Lower lobe of right lung (tissue), 2 donors: Measurements from ENCODE around the gene NOL4L. TPM values are rescaled to one million over a fixed set of nuclear protein-coding genes. Genes with fewer than 3 reads are reported as not detected.
"Not testable (repeated sequence)": the region's sequence is repeated elsewhere in the genome, so short reads cannot be mapped to it uniquely, and the experiment has no call there.

ENCODE experiments used
- ATAC-seq, 2 donors: fragments of 200-7000 bp; cut with Tn5 transposase; one replicate each; pipeline ENCODE4 v1.9.1; 2020 to 2022; ENCODE audit warnings: mild to moderate bottlenecking in 2 of 2, moderate library complexity in 2 of 2
- DNase-seq: peaks from one replicate; pipeline ENCODE4 v3.0.0-alpha.2; 2020
- H3K27ac ChIP-seq: fragments of 200-600 bp; one replicate; pipeline ENCODE4 v1.8.0; 2022
- H3K27me3 ChIP-seq: fragments of 200-600 bp; one replicate; pipeline ENCODE4 v1.8.0; 2022; ENCODE audit warnings: low read depth
- H3K36me3 ChIP-seq: fragments of 200-600 bp; one replicate; pipeline ENCODE4 v1.8.0; 2022; ENCODE audit warnings: mild to moderate bottlenecking
- H3K4me1 ChIP-seq: fragments of 200-600 bp; one replicate; pipeline ENCODE4 v1.8.0; 2022
- H3K4me3 ChIP-seq: fragments of 200-600 bp; one replicate; pipeline ENCODE4 v1.8.0; 2022; ENCODE audit warnings: mild to moderate bottlenecking
- H3K9me3 ChIP-seq: fragments of 200-600 bp; one replicate; pipeline ENCODE4 v1.8.0; 2022
- intact Hi-C: fragments of 100-400 bp; cut with DNase I; formaldehyde crosslinking; loops from one replicate; pipeline ENCODE4 v1.11.0; 2022
- total RNA-seq: library from RNA; stranded (reverse); fragmentation: NEBNext Ultra II Directional; extraction: Animal tissue kit (Norgen Biotek cat#: 25700); gene quantifications from one replicate; pipeline ENCODE4 v1.2.1, GENCODE V29; 2021
- TF ChIP-seq, protein P1 (sequence below): fragments of 200-600 bp; IDR thresholded peaks from one replicate; pipeline ENCODE4 v1.8.0; 2022; ENCODE audit warnings: antibody characterized with exemption, mild to moderate bottlenecking
- donor health status: DM: no; HTN: yes; CAD: no; lungs with severe emphysema.

NOL4L gene
- total RNA-seq, 1 donor from 2014 or later, result 14.3 TPM

- no peaks in the 10 kb centered on the region for H3K9me3 ChIP-seq
- H3K4me1 ChIP-seq, result peaks cover 4% of the 10 kb centered on the region
- no peak overlapping the region for H3K27ac ChIP-seq
- peaks cover 12% of the 10 kb centered on the region for H3K36me3 ChIP-seq
- H3K27me3 ChIP-seq, result no peaks in the 10 kb centered on the region
- DNase-seq (no peak), ATAC-seq (no peak)
- H3K4me3 ChIP-seq, result no peak overlapping the region
- intact Hi-C loops, result no loop called here
- TF ChIP-seq, protein P1, sequence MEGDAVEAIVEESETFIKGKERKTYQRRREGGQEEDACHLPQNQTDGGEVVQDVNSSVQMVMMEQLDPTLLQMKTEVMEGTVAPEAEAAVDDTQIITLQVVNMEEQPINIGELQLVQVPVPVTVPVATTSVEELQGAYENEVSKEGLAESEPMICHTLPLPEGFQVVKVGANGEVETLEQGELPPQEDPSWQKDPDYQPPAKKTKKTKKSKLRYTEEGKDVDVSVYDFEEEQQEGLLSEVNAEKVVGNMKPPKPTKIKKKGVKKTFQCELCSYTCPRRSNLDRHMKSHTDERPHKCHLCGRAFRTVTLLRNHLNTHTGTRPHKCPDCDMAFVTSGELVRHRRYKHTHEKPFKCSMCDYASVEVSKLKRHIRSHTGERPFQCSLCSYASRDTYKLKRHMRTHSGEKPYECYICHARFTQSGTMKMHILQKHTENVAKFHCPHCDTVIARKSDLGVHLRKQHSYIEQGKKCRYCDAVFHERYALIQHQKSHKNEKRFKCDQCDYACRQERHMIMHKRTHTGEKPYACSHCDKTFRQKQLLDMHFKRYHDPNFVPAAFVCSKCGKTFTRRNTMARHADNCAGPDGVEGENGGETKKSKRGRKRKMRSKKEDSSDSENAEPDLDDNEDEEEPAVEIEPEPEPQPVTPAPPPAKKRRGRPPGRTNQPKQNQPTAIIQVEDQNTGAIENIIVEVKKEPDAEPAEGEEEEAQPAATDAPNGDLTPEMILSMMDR, result no peak
Observed at GRCh38 chr20:32411955-32412706, 173.0 kb downstream of the NOL4L start.

- H3K27ac ChIP-seq, ATAC-seq, intact Hi-C loops, H3K9me3 ChIP-seq, H3K36me3 ChIP-seq, H3K4me3 ChIP-seq, H3K27me3 ChIP-seq, H3K4me1 ChIP-seq, DNase-seq: not testable (repeated sequence)
Observed at GRCh38 chr20:32407131-32407750, 177.9 kb downstream of the NOL4L start.

GRCh38 chr20:32406701-32407100 is 178.4 kb downstream of the NOL4L start:
- H3K27me3 ChIP-seq, result no peaks in the 10 kb centered on the region
- ATAC-seq (no peak), DNase-seq (no peak)
- H3K4me1 ChIP-seq, result no peaks in the 10 kb centered on the region
- intact Hi-C loops, result no loop called here
- TF ChIP-seq, protein P1, result no peak
- H3K4me3 ChIP-seq, result no peak overlapping the region
- no peak overlapping the region for H3K27ac ChIP-seq
- H3K9me3 ChIP-seq, result no peaks in the 10 kb centered on the region
- peaks cover 10% of the 10 kb centered on the region for H3K36me3 ChIP-seq

DNA sequence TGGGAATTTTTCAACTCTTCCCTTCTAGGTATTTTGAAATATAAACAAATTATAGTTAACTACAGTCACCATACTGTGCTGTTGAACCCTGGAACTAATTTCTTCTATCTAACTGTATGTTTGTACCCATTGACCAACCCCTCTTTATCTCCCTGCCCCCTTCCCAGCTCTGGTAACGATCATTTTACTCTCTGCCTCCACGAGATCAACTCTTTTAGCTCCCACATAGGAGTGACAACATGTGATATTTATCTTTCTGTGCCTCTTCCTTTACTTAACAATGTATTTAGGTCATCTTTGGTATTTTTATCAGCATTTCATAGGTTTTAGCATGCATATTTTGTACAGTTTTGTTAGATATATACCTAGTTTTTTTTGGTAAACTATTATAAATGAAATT is 181.1 kb downstream of the NOL4L start:
- TF ChIP-seq, protein P1, result no peak
- Histone ChIP-seq H3K9me3 (no peaks in the 10 kb centered on the region), H3K36me3 (peaks cover 11% of the 10 kb centered on the region), H3K27me3 (no peaks in the 10 kb centered on the region), H3K27ac (no peak overlapping the region), H3K4me1 (peaks cover 9% of the 10 kb centered on the region), H3K4me3 (no peak overlapping the region)
- ATAC-seq, result no peak
- no peak for DNase-seq
- intact Hi-C loops, result no loop called here

DNA sequence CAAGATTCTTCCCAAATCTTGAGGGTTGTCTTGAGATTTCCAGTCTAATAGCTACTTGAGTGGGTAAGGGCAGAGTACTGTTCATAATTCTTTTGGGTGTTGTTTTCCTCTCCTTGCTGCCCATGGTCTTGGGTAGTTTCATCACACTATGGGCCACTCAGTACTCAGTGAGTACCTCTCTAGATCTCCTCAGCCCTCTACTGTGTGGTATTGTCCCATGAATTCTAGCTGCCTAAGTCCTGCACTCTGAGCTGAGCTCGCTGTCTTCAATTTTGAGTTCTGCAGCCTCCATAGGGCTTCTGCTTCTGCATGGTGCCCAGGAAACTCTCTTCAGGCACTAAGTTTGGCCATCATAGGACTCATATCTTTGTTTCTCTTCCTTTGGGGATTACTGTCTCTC is 184.7 kb downstream of the NOL4L start:
- Histone ChIP-seq H3K27ac (no peak overlapping the region), H3K4me3 (no peak overlapping the region), H3K4me1 (peaks cover 19% of the 10 kb centered on the region), H3K9me3 (no peaks in the 10 kb centered on the region), H3K27me3 (no peaks in the 10 kb centered on the region), H3K36me3 (peaks cover 11% of the 10 kb centered on the region)
- intact Hi-C loops, result no loop called here
- TF ChIP-seq, protein P1, result no peak
- peak in 1 of 2 donors; percentile 45 for ATAC-seq
- no peak for DNase-seq

DNA sequence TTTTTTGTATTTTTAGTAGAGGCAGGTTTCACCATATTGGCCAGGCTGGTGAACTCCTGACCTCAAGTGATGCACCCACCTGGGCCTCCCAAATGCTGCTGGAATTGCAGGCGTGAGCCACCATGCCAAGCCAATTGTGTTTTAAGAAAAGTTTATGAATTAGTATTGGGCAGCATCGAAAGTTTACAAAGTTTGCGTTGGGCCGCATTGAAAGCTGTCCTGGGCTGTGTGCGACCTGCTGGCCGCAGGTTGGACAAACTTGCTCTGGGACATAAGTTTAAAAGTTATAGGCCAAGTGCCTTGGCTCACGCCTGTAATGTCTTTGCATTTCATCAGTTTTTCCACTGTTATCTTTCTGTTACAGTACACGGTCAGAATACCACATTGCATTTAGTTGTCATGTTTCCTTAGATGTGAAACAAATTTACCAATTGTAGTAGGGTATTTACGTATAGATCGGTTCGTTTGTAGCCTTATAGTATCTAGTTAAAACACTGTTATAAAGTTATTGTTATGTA is 187.5 kb downstream of the NOL4L start:
- intact Hi-C loops, result no loop called here
- no peaks in the 10 kb centered on the region for H3K27me3 ChIP-seq
- TF ChIP-seq, protein P1, result no peak
- H3K4me1 ChIP-seq, result peaks cover 19% of the 10 kb centered on the region
- H3K27ac ChIP-seq, result no peak overlapping the region
- peaks cover 11% of the 10 kb centered on the region for H3K36me3 ChIP-seq
- peaks cover 4% of the 10 kb centered on the region for H3K9me3 ChIP-seq
- no peak for DNase-seq
- ATAC-seq, result no peak
- no peak overlapping the region for H3K4me3 ChIP-seq
